Thoracic aorta (tissue), 2 donors: ENCODE measurements around the gene SCAMP4. TPM values are rescaled to one million over a fixed set of nuclear protein-coding genes. Genes with fewer than 3 reads are reported as not detected.

Source experiments
- ATAC-seq: fragments of 150-250 bp; one replicate; pipeline ENCODE4 v1.8.0; 2017; ENCODE audit warnings: low read depth; ENCODE audit not compliant: insufficient number of reproducible peaks, low FRiP score
- DNase-seq: peaks from one replicate; pipeline ENCODE4 v3.0.0-alpha.2; 2020; ENCODE audit warnings: low spot score
- H3K27ac ChIP-seq, 2 donors: fragments of 200-600 bp; sonication (generic); 1 replicate in 1 of 2; 2 replicates in 1 of 2; pipeline ENCODE4 v1.5.1; 2016; ENCODE audit warnings: mild to moderate bottlenecking in 2 of 2, moderate library complexity in 2 of 2
- H3K27me3 ChIP-seq: fragments of 200-600 bp; sonication (generic); replicated peaks from 2 replicates; pipeline ENCODE4 v1.6.0; 2016; ENCODE audit warnings: mild to moderate bottlenecking; ENCODE audit not compliant: insufficient read depth
- H3K36me3 ChIP-seq: fragments of 200-600 bp; sonication (generic); one replicate; pipeline ENCODE4 v1.5.1; 2016
- H3K4me1 ChIP-seq, 2 donors: fragments of 200-600 bp; sonication (generic); 1 replicate in 1 of 2; 2 replicates in 1 of 2; pipeline versions ENCODE4 v1.5.1 to v1.6.0; 2016; ENCODE audit warnings: low read depth in 2 of 2, mild to moderate bottlenecking in 1 of 2; ENCODE audit not compliant: control insufficient read depth in 1 of 2
- H3K4me3 ChIP-seq: fragments of 200-600 bp; sonication (generic); 2 replicates; pipeline ENCODE4 v1.5.1; 2016; ENCODE audit warnings: mild to moderate bottlenecking
- H3K9me3 ChIP-seq: fragments of 200-600 bp; sonication (generic); 2 replicates; pipeline ENCODE4 v1.5.1; 2016
- CTCF ChIP-seq: fragments of 200-600 bp; sonication (generic); IDR thresholded peaks from one replicate; pipeline ENCODE4 v1.5.1; 2019; ENCODE audit warnings: antibody characterized with exemption
- total RNA-seq, 2 donors: library from RNA; depleted of rRNA; stranded (reverse); fragments of >200 nt; gene quantifications; one replicate each; pipeline versions ENCODE4 v1.1.0 to v1.2.3, GENCODE V29; 2016

Gene SCAMP4
- total RNA-seq, 2 donors from 2014 or later = 44.1 to 73.7 TPM

DNA sequence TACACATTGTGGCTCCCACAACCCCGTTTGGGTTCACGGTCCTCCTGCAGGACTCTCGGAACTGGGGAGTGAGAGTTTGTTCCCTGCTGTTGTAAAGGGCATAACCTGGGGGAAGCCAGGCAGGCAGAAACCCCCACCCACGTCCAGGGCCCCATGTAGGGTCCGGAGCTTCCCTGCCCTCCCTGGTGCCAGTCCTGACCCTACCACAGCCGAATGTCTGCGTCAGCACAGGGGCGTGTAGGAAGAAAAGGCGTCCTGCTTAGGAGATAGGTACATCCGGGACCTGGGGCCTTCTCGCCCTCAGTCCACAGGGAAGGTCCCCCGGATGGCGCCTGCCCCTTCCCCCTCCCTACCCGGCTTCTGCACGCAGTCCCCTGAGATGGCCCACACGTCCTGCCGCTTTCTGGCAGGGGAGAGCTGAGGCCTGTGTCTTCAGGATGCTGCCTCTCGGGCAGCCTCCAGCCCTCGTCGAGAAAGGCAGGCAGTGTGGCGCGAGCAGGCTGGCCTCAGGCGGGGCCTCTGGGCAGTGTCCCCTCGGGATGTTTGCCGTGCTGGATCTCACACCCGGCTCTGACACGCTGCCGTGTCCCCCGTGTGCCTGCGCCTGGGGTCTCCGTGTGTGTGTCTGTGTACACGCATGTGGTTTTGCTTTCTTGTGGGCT is 54.9 kb downstream of the SCAMP4 start:
- H3K27me3 ChIP-seq = no peaks in the 10 kb centered on the region
- H3K4me1 ChIP-seq = no peaks in the 10 kb centered on the region
- no peaks in the 10 kb centered on the region for H3K36me3 ChIP-seq
- H3K9me3 ChIP-seq = no peaks in the 10 kb centered on the region
- no peak for DNase-seq
- H3K4me3 ChIP-seq = no peak overlapping the region
- TF ChIP-seq CTCF = no peak
- no peak overlapping the region for H3K27ac ChIP-seq
- no peak for ATAC-seq

DNA sequence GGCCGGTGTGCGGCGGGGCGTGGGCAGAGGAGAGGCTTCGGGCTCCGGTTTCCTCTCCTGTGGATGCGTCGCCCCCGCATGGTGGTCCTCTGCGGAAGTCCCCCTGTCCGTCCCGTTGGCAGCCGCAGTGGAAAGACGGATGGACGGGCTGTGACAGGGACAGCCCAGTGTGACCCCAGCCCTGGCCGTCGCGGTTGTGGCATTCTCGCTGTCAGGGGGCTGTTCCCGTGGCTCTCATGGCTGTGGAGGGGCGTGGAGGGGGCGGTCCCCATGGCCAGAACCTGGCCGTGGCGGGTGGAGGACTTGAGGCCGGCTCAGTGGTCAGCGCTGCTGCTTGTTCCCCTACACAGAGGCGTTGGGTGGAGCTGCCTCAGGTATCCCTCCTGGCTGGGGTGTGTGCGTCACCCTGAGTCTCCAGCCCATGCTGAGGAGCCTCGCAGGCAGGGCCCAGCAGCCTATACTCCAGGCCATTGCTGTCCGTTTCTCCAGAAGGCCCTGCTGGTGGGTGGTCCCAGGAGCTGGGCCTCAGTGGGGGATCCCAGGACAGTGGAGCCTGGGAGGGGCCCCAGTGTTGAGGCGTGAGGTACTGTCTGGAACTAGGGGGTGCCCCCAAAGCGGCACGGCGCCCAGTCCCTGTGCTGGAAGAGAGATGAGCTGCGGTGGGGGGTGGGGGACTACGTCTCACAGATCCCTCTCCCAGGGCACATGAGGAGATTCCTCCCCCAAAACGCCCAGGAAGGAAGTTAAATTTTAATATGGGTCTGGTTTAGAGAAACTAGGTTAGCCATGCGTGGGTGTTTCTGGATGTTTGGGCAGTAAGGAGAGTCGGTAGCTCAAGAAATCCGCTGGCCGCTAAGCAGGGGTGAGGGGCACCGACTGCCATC is 56.0 kb downstream of the SCAMP4 start:
- H3K4me3 ChIP-seq = no peak overlapping the region
- peaks cover 2% of the 10 kb centered on the region for H3K36me3 ChIP-seq
- no peak for ATAC-seq
- H3K4me1 ChIP-seq = no peaks in the 10 kb centered on the region
- H3K9me3 ChIP-seq = no peaks in the 10 kb centered on the region
- TF ChIP-seq CTCF = no peak
- no peak for DNase-seq
- no peaks in the 10 kb centered on the region for H3K27me3 ChIP-seq
- no peak overlapping the region for H3K27ac ChIP-seq

GRCh38 chr19:1962674-1963073 is 57.5 kb downstream of the SCAMP4 start:
- H3K9me3 ChIP-seq = no peaks in the 10 kb centered on the region
- ATAC-seq (no peak), DNase-seq (no peak)
- no peaks in the 10 kb centered on the region for H3K4me1 ChIP-seq
- TF ChIP-seq CTCF = no peak
- no peak overlapping the region for H3K27ac ChIP-seq
- H3K27me3 ChIP-seq = no peaks in the 10 kb centered on the region
- H3K4me3 ChIP-seq = no peak overlapping the region
- peaks cover 2% of the 10 kb centered on the region for H3K36me3 ChIP-seq

- Histone ChIP-seq H3K4me1 (no peaks in the 10 kb centered on the region), H3K27ac (no peak overlapping the region), H3K4me3 (no peak overlapping the region), H3K27me3 (no peaks in the 10 kb centered on the region), H3K9me3 (no peaks in the 10 kb centered on the region), H3K36me3 (peaks cover 15% of the 10 kb centered on the region)
- no peak for TF ChIP-seq CTCF
- ATAC-seq = no peak
- DNase-seq = no peak
Measured at GRCh38 chr19:1967087-1967608, 61.9 kb downstream of the SCAMP4 start.
